Measurements from ENCODE around the gene PPP3R1.

Gene PPP3R1

GRCh38 chr2:68256093-68256450 lies 3.7 kb upstream of the PPP3R1 start:
- no peak for DNase-seq (ENCODE audit: low read depth)

GRCh38 chr2:68253219-68254068 lies 1.1 kb upstream of the PPP3R1 start:
- no peak for DNase-seq (ENCODE audit: low read depth)

- peak; percentile 24 for DNase-seq (ENCODE audit: low read depth)
These were observed 405 bp downstream of the PPP3R1 start for GRCh38 chr2:68251855-68252399.

- DNase-seq (ENCODE audit: low read depth), result peak; percentile 66
These were observed 1.0 kb downstream of the PPP3R1 start for GRCh38 chr2:68251187-68251854.

GRCh38 chr2:68250652-68251186 lies 1.6 kb downstream of the PPP3R1 start:
- no peak for DNase-seq (ENCODE audit: low read depth)

GRCh38 chr2:68250196-68250595 lies 2.1 kb downstream of the PPP3R1 start:
- DNase-seq (ENCODE audit: low read depth), result no peak

- DNase-seq (ENCODE audit: low read depth), result no peak
These were observed 3.5 kb downstream of the PPP3R1 start for GRCh38 chr2:68248806-68249205.

GRCh38 chr2:68248361-68248760 lies 4.0 kb downstream of the PPP3R1 start:
- no peak for DNase-seq (ENCODE audit: low read depth)

- no peak for DNase-seq (ENCODE audit: low read depth)
These were observed 5.9 kb downstream of the PPP3R1 start for GRCh38 chr2:68246396-68246795.

- no peak for DNase-seq (ENCODE audit: low read depth)
These were observed 6.7 kb downstream of the PPP3R1 start for GRCh38 chr2:68245672-68246071.

- no peak for DNase-seq (ENCODE audit: low read depth)
These were observed 7.3 kb downstream of the PPP3R1 start for GRCh38 chr2:68245066-68245465.

GRCh38 chr2:68244456-68244855 lies 7.9 kb downstream of the PPP3R1 start:
- no peak for DNase-seq (ENCODE audit: low read depth)

GRCh38 chr2:68241732-68242131 lies 10.6 kb downstream of the PPP3R1 start:
- DNase-seq (ENCODE audit: low read depth), result no peak

- no peak for DNase-seq (ENCODE audit: low read depth)
These were observed 11.9 kb downstream of the PPP3R1 start for GRCh38 chr2:68240446-68240845.

- DNase-seq (ENCODE audit: low read depth), result no peak
These were observed 13.1 kb downstream of the PPP3R1 start for GRCh38 chr2:68238955-68239822.

- DNase-seq (ENCODE audit: low read depth), result no peak
These were observed 14.3 kb downstream of the PPP3R1 start for GRCh38 chr2:68237976-68238580.

- no peak for DNase-seq (ENCODE audit: low read depth)
These were observed 14.9 kb downstream of the PPP3R1 start for GRCh38 chr2:68237404-68237803.

- no peak for DNase-seq (ENCODE audit: low read depth)
These were observed 15.5 kb downstream of the PPP3R1 start for GRCh38 chr2:68236876-68237275.

- DNase-seq (ENCODE audit: low read depth), result no peak
These were observed 16.1 kb downstream of the PPP3R1 start for GRCh38 chr2:68236103-68236734.

GRCh38 chr2:68235090-68235489 lies 17.2 kb downstream of the PPP3R1 start:
- DNase-seq (ENCODE audit: low read depth), result no peak

- no peak for DNase-seq (ENCODE audit: low read depth)
These were observed 17.9 kb downstream of the PPP3R1 start for GRCh38 chr2:68234405-68234804.

Data from stimulated activated CD8-positive, alpha-beta memory T cell treated with anti-CD3 and anti-CD28 coated beads, Interleukin-12 subunit alpha, Interleukin-12 subunit beta, amount 100 ng/mL, for 1 hour (primary cell).